ENCODE measurements around the gene CPNE4.
A peak's percentile ranks its signal among the peaks of the same experiment; 100 is the strongest.
"Not testable (repeated sequence)": the region's sequence is repeated elsewhere in the genome, so short reads cannot be mapped to it uniquely, and the experiment has no call there.

Gene CPNE4

GRCh38 chr3:131972550-131972949 lies 62.3 kb downstream of the CPNE4 start:
- H3K27ac ChIP-seq (ENCODE audit: insufficient read depth, low read depth, low read length, poor library complexity, severe bottlenecking), result no peak overlapping the region
- 64 to 75% methylated on average over 4 of the region's 4 CpGs for WGBS, 2 experiments

GRCh38 chr3:131972091-131972490 lies 62.7 kb downstream of the CPNE4 start:
- 84 to 88% methylated on average over 3 of the region's 3 CpGs for WGBS, 2 experiments
- no peak overlapping the region for H3K27ac ChIP-seq (ENCODE audit: insufficient read depth, low read depth, low read length, poor library complexity, severe bottlenecking)
- peaks cover 24% of the 10 kb centered on the region for H3K4me1 ChIP-seq (ENCODE audit: control insufficient read depth, insufficient read depth, low read length)
- H3K9me3 ChIP-seq (ENCODE audit: control insufficient read depth, low read length), result no peaks in the 10 kb centered on the region
- no peaks in the 10 kb centered on the region for H3K36me3 ChIP-seq (ENCODE audit: control insufficient read depth, insufficient read depth, low read length)
- no peak overlapping the region for H3K4me3 ChIP-seq (ENCODE audit: insufficient read depth, low read depth, low read length)
- no peaks in the 10 kb centered on the region for H3K27me3 ChIP-seq (ENCODE audit: control insufficient read depth, insufficient read depth, low read length, poor library complexity, severe bottlenecking)

More at GRCh38 chr3:131972550-131972949, 62.3 kb downstream of the CPNE4 start:
- Histone ChIP-seq H3K36me3 (ENCODE audit: control insufficient read depth, insufficient read depth, low read length) (no peaks in the 10 kb centered on the region), H3K27me3 (ENCODE audit: control insufficient read depth, insufficient read depth, low read length, poor library complexity, severe bottlenecking) (no peaks in the 10 kb centered on the region), H3K9me3 (ENCODE audit: control insufficient read depth, low read length) (no peaks in the 10 kb centered on the region), H3K4me1 (ENCODE audit: control insufficient read depth, insufficient read depth, low read length) (peaks cover 24% of the 10 kb centered on the region), H3K4me3 (ENCODE audit: insufficient read depth, low read depth, low read length) (no peak overlapping the region)

GRCh38 chr3:131963442-131963841 lies 71.4 kb downstream of the CPNE4 start:
- WGBS, 2 experiments, result 43 to 50% methylated on average over 8 of the region's 8 CpGs
- H3K27ac ChIP-seq (ENCODE audit: insufficient read depth, low read depth, low read length, poor library complexity, severe bottlenecking); H3K9me3 ChIP-seq (ENCODE audit: control insufficient read depth, low read length); H3K4me1 ChIP-seq (ENCODE audit: control insufficient read depth, insufficient read depth, low read length); H3K36me3 ChIP-seq (ENCODE audit: control insufficient read depth, insufficient read depth, low read length); H3K4me3 ChIP-seq (ENCODE audit: insufficient read depth, low read depth, low read length); H3K27me3 ChIP-seq (ENCODE audit: control insufficient read depth, insufficient read depth, low read length, poor library complexity, severe bottlenecking): not testable (repeated sequence)

- Histone ChIP-seq H3K4me3 (ENCODE audit: insufficient read depth, low read depth, low read length) (no peak overlapping the region), H3K27ac (ENCODE audit: insufficient read depth, low read depth, low read length, poor library complexity, severe bottlenecking) (no peak overlapping the region), H3K27me3 (ENCODE audit: control insufficient read depth, insufficient read depth, low read length, poor library complexity, severe bottlenecking) (no peaks in the 10 kb centered on the region), H3K9me3 (ENCODE audit: control insufficient read depth, low read length) (no peaks in the 10 kb centered on the region), H3K36me3 (ENCODE audit: control insufficient read depth, insufficient read depth, low read length) (no peaks in the 10 kb centered on the region), H3K4me1 (ENCODE audit: control insufficient read depth, insufficient read depth, low read length) (no peaks in the 10 kb centered on the region)
- WGBS, 2 experiments, result 91 to 94% methylated on average over 5 of the region's 5 CpGs
These were observed 71.8 kb downstream of the CPNE4 start for GRCh38 chr3:131962982-131963381.

- Histone ChIP-seq H3K4me1 (ENCODE audit: control insufficient read depth, insufficient read depth, low read length) (peaks cover 7% of the 10 kb centered on the region), H3K27ac (ENCODE audit: insufficient read depth, low read depth, low read length, poor library complexity, severe bottlenecking) (no peak overlapping the region), H3K9me3 (ENCODE audit: control insufficient read depth, low read length) (no peaks in the 10 kb centered on the region), H3K27me3 (ENCODE audit: control insufficient read depth, insufficient read depth, low read length, poor library complexity, severe bottlenecking) (no peaks in the 10 kb centered on the region), H3K4me3 (ENCODE audit: insufficient read depth, low read depth, low read length) (no peak overlapping the region), H3K36me3 (ENCODE audit: control insufficient read depth, insufficient read depth, low read length) (no peaks in the 10 kb centered on the region)
- WGBS, 2 experiments, result 0% methylated on average over 1 of the region's 1 CpG; no CpG with 5 or more reads in 1 of the 2 experiments
These were observed 74.5 kb downstream of the CPNE4 start for GRCh38 chr3:131960324-131960723.

GRCh38 chr3:131957980-131958379 lies 76.8 kb downstream of the CPNE4 start:
- Histone ChIP-seq H3K27ac (ENCODE audit: insufficient read depth, low read depth, low read length, poor library complexity, severe bottlenecking) (peak overlapping the region; percentile 23), H3K4me3 (ENCODE audit: insufficient read depth, low read depth, low read length) (no peak overlapping the region), H3K4me1 (ENCODE audit: control insufficient read depth, insufficient read depth, low read length) (peaks cover 7% of the 10 kb centered on the region), H3K36me3 (ENCODE audit: control insufficient read depth, insufficient read depth, low read length) (no peaks in the 10 kb centered on the region), H3K9me3 (ENCODE audit: control insufficient read depth, low read length) (no peaks in the 10 kb centered on the region), H3K27me3 (ENCODE audit: control insufficient read depth, insufficient read depth, low read length, poor library complexity, severe bottlenecking) (no peaks in the 10 kb centered on the region)
- WGBS, 2 experiments, result 63 to 70% methylated on average over 1 of the region's 1 CpG

GRCh38 chr3:131957511-131957910 lies 77.3 kb downstream of the CPNE4 start:
- H3K36me3 ChIP-seq (ENCODE audit: control insufficient read depth, insufficient read depth, low read length), result no peaks in the 10 kb centered on the region
- WGBS, 2 experiments, result 73 to 76% methylated on average over 5 of the region's 5 CpGs
- H3K27ac ChIP-seq (ENCODE audit: insufficient read depth, low read depth, low read length, poor library complexity, severe bottlenecking), result peak overlapping the region; percentile 23
- H3K9me3 ChIP-seq (ENCODE audit: control insufficient read depth, low read length), result no peaks in the 10 kb centered on the region
- peaks cover 7% of the 10 kb centered on the region for H3K4me1 ChIP-seq (ENCODE audit: control insufficient read depth, insufficient read depth, low read length)
- no peak overlapping the region for H3K4me3 ChIP-seq (ENCODE audit: insufficient read depth, low read depth, low read length)
- no peaks in the 10 kb centered on the region for H3K27me3 ChIP-seq (ENCODE audit: control insufficient read depth, insufficient read depth, low read length, poor library complexity, severe bottlenecking)

- no peaks in the 10 kb centered on the region for H3K9me3 ChIP-seq (ENCODE audit: control insufficient read depth, low read length)
- H3K4me3 ChIP-seq (ENCODE audit: insufficient read depth, low read depth, low read length), result no peak overlapping the region
- no peaks in the 10 kb centered on the region for H3K36me3 ChIP-seq (ENCODE audit: control insufficient read depth, insufficient read depth, low read length)
- H3K4me1 ChIP-seq (ENCODE audit: control insufficient read depth, insufficient read depth, low read length), result no peaks in the 10 kb centered on the region
- H3K27ac ChIP-seq (ENCODE audit: insufficient read depth, low read depth, low read length, poor library complexity, severe bottlenecking), result no peak overlapping the region
- WGBS, 2 experiments, result 100% methylated on average over 1 of the region's 1 CpG; no CpG with 5 or more reads in 1 of the 2 experiments
- H3K27me3 ChIP-seq (ENCODE audit: control insufficient read depth, insufficient read depth, low read length, poor library complexity, severe bottlenecking), result no peaks in the 10 kb centered on the region
These were observed 86.0 kb downstream of the CPNE4 start for GRCh38 chr3:131948806-131949205.

- Histone ChIP-seq H3K27ac (ENCODE audit: insufficient read depth, low read depth, low read length, poor library complexity, severe bottlenecking) (no peak overlapping the region), H3K27me3 (ENCODE audit: control insufficient read depth, insufficient read depth, low read length, poor library complexity, severe bottlenecking) (no peaks in the 10 kb centered on the region), H3K4me3 (ENCODE audit: insufficient read depth, low read depth, low read length) (no peak overlapping the region), H3K36me3 (ENCODE audit: control insufficient read depth, insufficient read depth, low read length) (no peaks in the 10 kb centered on the region), H3K9me3 (ENCODE audit: control insufficient read depth, low read length) (no peaks in the 10 kb centered on the region), H3K4me1 (ENCODE audit: control insufficient read depth, insufficient read depth, low read length) (no peaks in the 10 kb centered on the region)
- no CpG with 5 or more reads among the region's 1 CpG for WGBS, 2 experiments
These were observed 90.1 kb downstream of the CPNE4 start for GRCh38 chr3:131944676-131945075.

GRCh38 chr3:131933665-131934064 lies 101.1 kb downstream of the CPNE4 start:
- Histone ChIP-seq H3K4me3 (ENCODE audit: insufficient read depth, low read depth, low read length) (no peak overlapping the region), H3K36me3 (ENCODE audit: control insufficient read depth, insufficient read depth, low read length) (no peaks in the 10 kb centered on the region), H3K27me3 (ENCODE audit: control insufficient read depth, insufficient read depth, low read length, poor library complexity, severe bottlenecking) (no peaks in the 10 kb centered on the region), H3K9me3 (ENCODE audit: control insufficient read depth, low read length) (no peaks in the 10 kb centered on the region), H3K4me1 (ENCODE audit: control insufficient read depth, insufficient read depth, low read length) (peaks cover 1% of the 10 kb centered on the region), H3K27ac (ENCODE audit: insufficient read depth, low read depth, low read length, poor library complexity, severe bottlenecking) (no peak overlapping the region)
- WGBS, 2 experiments, result 83 to 92% methylated on average over 3 of the region's 3 CpGs

GRCh38 chr3:131928593-131928992 lies 106.2 kb downstream of the CPNE4 start:
- WGBS, 2 experiments, result 76 to 81% methylated on average over 2 of the region's 2 CpGs
- no peaks in the 10 kb centered on the region for H3K27me3 ChIP-seq (ENCODE audit: control insufficient read depth, insufficient read depth, low read length, poor library complexity, severe bottlenecking)
- no peaks in the 10 kb centered on the region for H3K9me3 ChIP-seq (ENCODE audit: control insufficient read depth, low read length)
- H3K27ac ChIP-seq (ENCODE audit: insufficient read depth, low read depth, low read length, poor library complexity, severe bottlenecking), result no peak overlapping the region
- H3K4me3 ChIP-seq (ENCODE audit: insufficient read depth, low read depth, low read length), result no peak overlapping the region
- H3K4me1 ChIP-seq (ENCODE audit: control insufficient read depth, insufficient read depth, low read length), result peaks cover 15% of the 10 kb centered on the region
- H3K36me3 ChIP-seq (ENCODE audit: control insufficient read depth, insufficient read depth, low read length), result no peaks in the 10 kb centered on the region

Data from ectodermal cell (in vitro differentiated cells).